A549 (cell line): ENCODE results near the gene RTN4.

Experiments
- BHLHE40 ChIP-seq: IDR thresholded peaks from 2 replicates; pipeline ENCODE4 v1.6.1; 2012; ENCODE audit warnings: low read depth, low read length, inconsistent platforms
- CTCF ChIP-seq: fragments of >200 bp; sonication (Bioruptor Twin); formaldehyde crosslinking; IDR thresholded peaks from 3 replicates; pipeline ENCODE4 v1.5.1; 2016
- EP300 ChIP-seq, 2 experiments: fragments of >200 bp; sonication (Bioruptor Twin); formaldehyde crosslinking; IDR thresholded peaks; 2 replicates in 1 of 2; 3 replicates in 1 of 2; pipeline ENCODE4 v1.6.1; 2016 to 2017
- GATA3 ChIP-seq: IDR thresholded peaks from 2 replicates; pipeline ENCODE4 v1.6.1; 2012; ENCODE audit warnings: borderline replicate concordance
- HDAC2 ChIP-seq: fragments of 200-600 bp; sonication (generic); IDR thresholded peaks from 2 replicates; pipeline ENCODE4 v1.6.1; 2016
- HOXB5 ChIP-seq: fragments of 250-450 bp; sonication (Bioruptor Pico); IDR thresholded peaks from 2 replicates; pipeline ENCODE4 v1.5.0; 2020; ENCODE audit warnings: mild to moderate bottlenecking, moderate library complexity
- MAZ ChIP-seq: fragments of 150-350 bp; IDR thresholded peaks from 2 replicates; pipeline ENCODE4 v1.6.1; 2014; ENCODE audit warnings: antibody characterized with exemption, low read depth, low read length, borderline replicate concordance
- MYC ChIP-seq: IDR thresholded peaks from 2 replicates; pipeline ENCODE4 v1.6.1; 2012; ENCODE audit warnings: mild to moderate bottlenecking, inconsistent platforms, low read length, improper control_type of control experiment, borderline replicate concordance
- NPAS2 ChIP-seq: fragments of 250-450 bp; sonication (Bioruptor Pico); IDR thresholded peaks from 2 replicates; pipeline ENCODE4 v1.8.0; 2022; ENCODE audit warnings: mild to moderate bottlenecking, moderate library complexity, borderline replicate concordance
- PBX3 ChIP-seq: IDR thresholded peaks from 2 replicates; pipeline ENCODE4 v1.6.1; 2012
- PHF8 ChIP-seq: fragments of 200-600 bp; sonication (generic); IDR thresholded peaks from 2 replicates; pipeline ENCODE4 v1.6.1; 2016; ENCODE audit warnings: low read depth, mild to moderate bottlenecking, antibody characterized with exemption, moderate library complexity, borderline replicate concordance
- POLR2A ChIP-seq: IDR thresholded peaks from 2 replicates; pipeline ENCODE4 v1.6.1; 2012; ENCODE audit warnings: mild to moderate bottlenecking, low read length
- RAD21 ChIP-seq, 2 experiments: fragments of >200 bp in 1 of 2; sonication (Bioruptor Twin) in 1 of 2; formaldehyde crosslinking in 1 of 2; IDR thresholded peaks in 1 of 2; conservative IDR thresholded peaks in 1 of 2; 2 replicates in 1 of 2; 3 replicates in 1 of 2; pipeline ENCODE4 v1.6.1; 2012 to 2018; ENCODE audit warnings: inconsistent platforms in 1 of 2
- USF2 ChIP-seq: fragments of 450-650 bp; IDR thresholded peaks from 2 replicates; pipeline ENCODE4 v1.6.1; 2014; ENCODE audit warnings: antibody characterized with exemption

GRCh38 chr2:55027226-55027625 is 23.0 kb downstream of the RTN4 start:
- TF ChIP-seq CTCF (no peak), GATA3 (no peak), PHF8 (no peak), HDAC2 (no peak), POLR2A (no peak), BHLHE40 (no peak), USF2 (no peak), HOXB5 (CRISPR knock-in tag) (no peak), PBX3 (no peak), MAZ (no peak), RAD21 (conservative IDR thresholded peaks at IDR 0.05 in 1 of 2, IDR thresholded peaks at IDR 0.05 in 1 of 2) (no peak), EP300 (IDR thresholded peaks at IDR 0.05) (no peak), MYC (no peak), NPAS2 (CRISPR knock-in tag) (no peak)
